Bone marrow (tissue), 2 donors: ENCODE results near the gene PRIMA1.

ENCODE experiments used
- DNase-seq, 2 donors: peaks; one replicate each; lab custom pipeline; 2025; lab: John Stamatoyannopoulos, UW

PRIMA1 gene

DNA sequence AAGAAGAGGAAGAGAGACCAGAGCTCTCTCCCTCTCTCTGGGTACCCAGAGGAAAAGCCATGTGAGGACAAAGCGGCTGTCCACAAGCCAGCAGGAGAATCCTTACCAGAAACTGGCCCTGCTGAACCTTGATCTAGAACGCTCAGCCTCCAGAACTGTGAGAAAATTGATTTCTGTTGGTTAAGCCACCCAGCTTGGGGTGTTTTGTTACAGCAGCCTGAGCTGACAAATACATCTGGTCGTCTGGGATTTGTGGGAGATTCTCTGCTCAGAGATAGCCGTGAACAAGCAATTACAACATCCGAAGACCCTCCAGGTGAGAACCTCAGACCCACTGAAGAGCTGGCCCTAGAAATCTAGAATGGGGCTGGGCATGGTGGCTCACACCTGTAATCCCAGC is 6.5 kb upstream of the PRIMA1 start:
- no peak for DNase-seq

DNA sequence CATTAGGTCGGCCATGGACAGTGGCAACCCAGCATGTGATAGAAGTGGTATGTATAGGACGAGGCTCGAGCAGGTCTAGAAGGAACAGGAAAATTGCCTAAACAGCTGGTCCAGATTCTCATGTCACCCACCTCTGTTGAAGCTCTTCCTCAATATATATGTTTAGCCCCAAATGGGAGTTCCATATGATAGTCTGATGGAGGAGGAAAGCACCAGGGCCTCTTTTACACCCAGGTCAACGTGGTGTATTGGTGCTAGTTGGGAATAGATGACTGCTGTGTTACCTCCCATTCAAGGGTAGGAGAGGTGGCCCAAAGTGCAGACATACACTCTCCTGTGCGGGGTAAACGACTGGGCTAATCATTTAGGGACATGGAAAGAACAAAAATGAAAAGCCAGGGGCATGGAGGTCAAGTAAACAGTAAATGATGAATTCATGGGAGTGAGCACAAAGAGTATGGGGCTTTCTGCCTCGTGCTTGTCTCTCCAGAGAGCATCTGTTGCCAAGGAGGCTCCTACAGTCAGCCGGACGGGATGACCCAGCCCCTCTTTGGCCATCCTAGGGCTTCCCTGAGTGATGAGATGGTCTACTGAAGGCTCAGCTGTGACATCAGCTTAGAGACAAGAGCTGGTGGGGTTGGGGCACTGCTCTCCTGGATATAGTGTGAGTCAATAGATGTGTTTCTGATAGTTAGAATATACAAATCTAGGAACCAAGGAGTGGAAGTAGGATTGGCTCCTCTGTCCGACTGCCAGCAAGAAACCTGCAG is 5.5 kb upstream of the PRIMA1 start:
- no peak for DNase-seq

DNA sequence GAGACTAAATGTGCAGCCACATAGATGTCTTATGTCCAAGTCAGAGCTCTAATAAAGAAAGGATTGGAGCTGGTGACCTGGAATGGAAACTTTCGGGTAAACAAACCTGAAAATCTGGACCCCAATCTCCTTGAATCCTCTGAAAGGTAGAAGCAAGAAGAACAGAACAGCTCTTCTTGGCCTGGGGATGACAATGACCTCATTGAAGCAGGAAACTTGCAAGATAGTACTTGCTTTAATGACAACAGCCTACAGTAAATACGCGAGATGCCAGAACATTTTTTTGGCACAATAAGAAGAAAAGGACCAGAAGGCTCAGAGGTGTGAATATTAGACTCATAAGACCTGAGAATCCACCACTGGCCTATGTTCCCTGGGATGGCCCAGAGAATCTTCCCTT is 4.1 kb upstream of the PRIMA1 start:
- no peak for DNase-seq

- DNase-seq = no peak
Measured at GRCh38 chr14:93790966-93791365, 2.7 kb upstream of the PRIMA1 start.

DNA sequence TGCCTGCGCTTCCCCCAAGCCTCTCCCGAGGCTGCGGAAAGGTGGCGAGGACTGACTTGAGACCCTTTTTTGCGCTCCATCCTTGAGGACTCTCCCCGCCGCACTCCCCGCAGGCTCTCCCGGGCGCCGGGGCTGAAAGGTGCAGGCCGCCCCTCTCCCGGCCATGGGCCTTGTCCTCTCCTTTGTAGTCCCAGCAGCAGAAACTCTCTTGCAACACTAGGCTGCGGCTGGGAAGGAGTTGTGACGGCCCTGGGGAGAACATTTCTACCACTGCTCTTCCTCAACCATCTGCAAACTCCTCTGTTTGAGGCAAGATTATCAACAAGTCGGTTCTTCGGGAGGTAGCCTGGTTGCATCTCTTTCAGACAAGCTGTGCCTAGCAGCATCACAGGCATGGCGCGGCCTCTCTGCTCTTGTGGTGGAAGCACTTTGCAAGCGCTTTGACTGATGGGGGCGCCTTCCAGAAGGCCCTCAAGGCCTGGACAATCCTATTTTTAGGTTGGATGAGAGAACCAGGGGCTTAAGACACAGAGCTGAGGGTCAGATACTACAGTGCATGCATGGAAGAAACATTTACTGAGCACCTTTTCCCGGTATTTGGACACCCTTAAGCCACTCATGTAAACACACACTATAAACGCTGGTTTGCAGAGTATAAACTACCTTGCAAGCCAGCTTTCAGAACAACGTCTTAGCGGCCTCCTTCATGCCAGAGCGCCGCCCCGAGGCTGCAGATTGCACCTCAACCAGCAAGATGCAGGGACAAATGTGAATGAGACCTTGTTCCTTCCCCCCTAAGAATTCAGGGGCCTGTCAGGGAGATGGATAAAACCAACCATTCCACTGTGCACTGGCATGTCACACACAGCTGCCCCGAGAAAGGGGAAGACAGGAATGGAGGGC is 1.2 kb upstream of the PRIMA1 start:
- no peak for DNase-seq

- DNase-seq = no peak
Measured at GRCh38 chr14:93788543-93789227, 400 bp upstream of the PRIMA1 start.

DNA sequence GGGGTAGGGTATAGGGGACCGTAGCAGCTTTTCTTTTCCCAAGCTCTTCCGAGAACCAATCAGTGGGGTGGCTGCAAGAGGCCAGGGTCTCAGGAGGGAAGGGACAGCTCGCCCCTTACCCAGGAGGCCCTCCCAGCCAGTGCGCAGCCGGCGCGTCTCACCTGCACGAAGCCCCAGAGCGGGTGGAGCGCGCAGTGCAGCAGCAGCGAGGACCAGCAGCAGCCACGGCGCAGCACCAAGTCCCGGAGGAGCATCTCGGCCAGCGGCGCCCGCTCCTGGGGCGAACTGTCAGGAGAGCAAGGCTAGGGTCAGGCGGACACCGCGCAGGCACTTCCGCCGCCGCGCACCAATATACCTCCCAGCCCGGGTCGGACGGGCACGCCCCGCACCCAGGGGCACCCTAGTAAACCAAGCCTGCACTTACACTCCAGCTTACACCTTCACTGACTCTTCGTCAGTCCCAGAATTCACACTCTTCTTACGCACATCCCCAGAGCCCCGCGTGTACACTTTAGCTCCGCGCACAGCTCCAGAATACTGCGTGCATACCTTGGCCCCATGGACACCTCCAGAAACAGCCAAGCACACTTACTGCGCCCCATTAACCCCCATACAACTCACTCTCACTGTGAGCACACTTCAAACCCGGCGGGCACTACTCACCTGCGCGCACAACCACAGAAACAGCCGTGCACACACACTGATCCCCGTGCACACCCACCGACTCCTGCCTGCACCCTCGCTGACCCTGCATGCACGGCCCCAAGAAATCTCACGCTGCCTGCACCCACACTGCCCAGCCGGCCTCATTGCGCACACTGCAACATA is 606 bp downstream of the PRIMA1 start:
- no peak for DNase-seq

DNA sequence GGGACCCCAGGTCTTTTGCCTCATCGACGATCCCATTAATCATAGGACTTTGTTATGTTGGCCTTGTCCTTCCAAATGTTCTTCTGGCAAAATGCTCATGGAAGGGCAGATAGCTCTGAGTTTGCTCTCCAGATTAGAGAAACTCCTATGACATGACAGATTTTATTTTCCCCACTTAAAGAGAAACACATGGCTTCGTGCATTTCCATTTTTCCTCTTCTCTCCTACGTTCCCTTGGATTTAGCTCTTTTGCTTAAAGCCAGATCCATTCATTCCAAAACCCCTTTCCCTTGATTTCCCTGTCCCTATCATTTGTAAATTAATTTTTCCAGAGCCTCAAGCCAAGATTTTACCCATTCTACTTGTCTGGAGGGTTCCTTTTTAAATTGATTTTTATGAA is 2.9 kb downstream of the PRIMA1 start:
- DNase-seq = no peak

GRCh38 chr14:93784878-93785277 is 3.4 kb downstream of the PRIMA1 start:
- DNase-seq = no peak

DNA sequence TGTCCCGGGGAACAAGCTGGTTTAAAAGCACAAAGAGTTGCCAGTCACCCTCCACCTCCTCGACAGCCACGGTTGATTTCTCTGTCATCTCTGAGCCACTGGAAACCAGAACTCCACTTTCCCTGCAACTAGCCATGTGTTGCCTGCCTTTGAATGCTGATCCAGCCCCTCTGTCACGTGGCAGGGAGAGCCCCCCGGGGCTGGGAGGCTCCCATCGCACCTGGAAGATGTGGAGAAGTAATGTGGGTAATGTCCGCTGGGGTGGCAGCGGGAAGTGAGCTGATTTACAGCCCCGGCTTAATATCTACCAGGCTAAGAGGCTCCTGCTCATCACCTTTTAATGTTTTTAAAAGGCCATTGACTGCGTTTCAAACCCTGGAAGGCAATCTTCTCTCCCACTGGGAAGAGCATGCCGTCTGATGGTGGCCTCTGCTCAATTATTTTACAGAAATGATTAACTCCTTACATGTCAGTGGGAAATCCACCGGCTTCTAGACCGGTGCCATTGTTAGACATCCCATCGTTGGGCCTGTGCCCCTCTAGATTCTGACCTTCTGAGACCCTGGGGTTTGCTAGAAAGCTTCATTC is 7.4 kb downstream of the PRIMA1 start:
- DNase-seq = no peak

DNA sequence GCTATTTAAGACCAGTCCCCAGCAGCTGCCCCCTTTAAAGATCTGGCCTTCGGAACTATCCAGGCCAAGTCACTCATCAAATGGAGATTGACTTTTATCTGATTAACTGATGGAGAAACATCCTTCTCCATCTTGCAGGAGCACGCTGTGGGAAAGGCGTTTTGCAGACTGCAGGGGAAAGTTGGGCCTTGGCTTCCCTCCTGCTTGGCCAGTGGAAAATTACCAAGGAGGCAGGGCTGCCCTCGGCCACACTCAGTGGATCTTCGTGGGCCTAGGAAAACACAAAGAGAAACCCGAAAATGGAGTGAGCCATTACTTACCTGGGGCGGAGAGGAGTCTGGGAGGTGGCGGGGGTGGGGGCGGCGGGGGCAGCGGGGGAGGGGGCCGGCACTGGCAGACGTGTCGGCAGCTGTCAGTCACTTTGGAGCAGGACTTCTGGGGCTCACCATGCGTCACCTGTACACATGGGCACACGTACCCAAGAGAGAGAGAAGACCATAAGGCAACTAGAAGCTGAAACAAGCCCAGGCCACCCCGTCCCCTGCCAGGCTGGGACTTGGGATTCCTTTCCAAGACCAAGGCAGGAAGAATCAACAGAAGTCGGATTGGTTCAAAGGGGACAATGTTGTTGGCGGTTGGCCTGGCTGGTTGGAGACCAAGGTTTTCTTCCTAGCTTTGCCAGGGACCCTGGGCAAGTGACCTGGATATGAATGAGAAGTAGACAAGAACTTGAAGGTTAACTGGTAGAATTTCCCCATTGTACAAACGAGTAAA is 9.2 kb downstream of the PRIMA1 start:
- DNase-seq = no peak

DNA sequence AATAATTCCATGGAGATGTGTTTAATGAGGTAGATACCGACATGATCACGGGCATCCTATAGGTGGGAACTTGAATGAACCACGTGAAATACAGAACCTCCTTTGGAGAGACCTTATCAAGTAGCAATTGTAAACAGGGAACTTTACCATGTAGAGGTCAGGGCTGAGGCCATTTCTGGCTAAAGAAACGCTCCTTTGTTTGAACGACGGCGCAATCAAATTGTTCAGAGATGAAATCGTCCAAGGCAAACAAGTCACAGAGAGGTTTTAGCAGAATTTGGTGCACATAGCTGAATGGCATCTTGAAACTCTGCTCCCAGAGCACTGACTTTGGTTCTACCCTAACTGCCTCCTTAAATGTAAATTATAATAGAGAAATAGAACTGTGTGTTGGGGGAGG is 9.8 kb downstream of the PRIMA1 start:
- DNase-seq = no peak

DNA sequence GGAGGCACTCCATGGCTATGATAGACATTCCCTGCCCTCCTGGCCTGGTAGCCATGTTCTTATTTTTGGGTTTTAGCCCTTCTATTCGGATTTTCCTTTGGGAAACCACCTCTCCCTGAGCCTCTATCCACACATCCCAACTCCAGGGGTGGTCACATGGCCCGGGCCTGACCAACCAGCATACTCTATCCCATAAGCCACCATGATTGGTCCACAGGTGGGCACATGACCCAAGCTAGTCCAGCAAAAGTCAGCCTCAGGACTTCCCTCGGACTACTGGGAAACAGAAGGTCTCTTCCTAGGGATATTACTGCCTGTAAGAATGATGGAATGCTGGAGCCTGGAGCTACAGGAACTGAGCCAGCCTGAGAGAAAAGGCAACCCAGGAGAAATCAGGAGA is 12.5 kb downstream of the PRIMA1 start:
- no peak for DNase-seq

- no peak for DNase-seq
Measured at GRCh38 chr14:93775158-93775557, 13.1 kb downstream of the PRIMA1 start.

- DNase-seq = no peak
Measured at GRCh38 chr14:93772263-93772662, 16.0 kb downstream of the PRIMA1 start.

DNA sequence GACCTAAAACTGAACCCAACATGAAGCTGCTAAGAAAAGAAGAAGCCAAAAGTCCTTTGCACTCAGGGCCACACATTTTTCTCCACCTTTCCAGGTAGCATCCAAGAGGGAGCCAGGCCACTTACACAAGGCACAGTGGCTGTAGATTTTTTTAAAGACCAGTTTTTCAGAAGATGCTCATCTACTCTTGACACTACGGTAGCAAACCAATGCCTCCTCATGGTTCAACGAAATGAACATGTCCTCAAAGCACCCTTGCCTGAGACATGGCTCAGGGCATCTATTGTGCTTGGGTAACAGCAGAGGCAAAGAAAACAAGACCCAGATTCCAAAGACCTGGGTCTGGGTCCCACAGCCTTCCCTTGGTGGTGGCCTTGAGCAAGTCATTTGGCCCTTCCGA is 22.3 kb downstream of the PRIMA1 start:
- no peak for DNase-seq

DNA sequence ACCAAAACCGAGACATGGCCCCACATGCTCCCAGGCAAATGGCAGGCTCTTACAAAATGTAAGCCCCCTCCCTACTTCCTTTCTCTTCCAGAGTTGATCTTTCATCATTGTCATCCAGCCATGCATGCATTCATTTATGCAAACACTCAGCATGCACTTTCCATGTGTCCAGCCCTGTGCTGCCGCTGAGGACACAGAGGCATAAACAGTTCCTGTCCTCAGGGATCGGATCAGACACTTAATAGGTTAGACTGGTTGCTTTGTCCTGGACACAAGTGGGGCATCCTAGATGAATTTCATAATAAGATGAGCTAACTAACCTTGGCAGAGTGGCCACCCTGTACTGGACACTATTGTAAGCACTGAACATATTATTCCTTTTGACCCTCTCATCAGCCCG is 23.1 kb downstream of the PRIMA1 start:
- no peak for DNase-seq

GRCh38 chr14:93764211-93764659 is 24.1 kb downstream of the PRIMA1 start:
- no peak for DNase-seq

DNA sequence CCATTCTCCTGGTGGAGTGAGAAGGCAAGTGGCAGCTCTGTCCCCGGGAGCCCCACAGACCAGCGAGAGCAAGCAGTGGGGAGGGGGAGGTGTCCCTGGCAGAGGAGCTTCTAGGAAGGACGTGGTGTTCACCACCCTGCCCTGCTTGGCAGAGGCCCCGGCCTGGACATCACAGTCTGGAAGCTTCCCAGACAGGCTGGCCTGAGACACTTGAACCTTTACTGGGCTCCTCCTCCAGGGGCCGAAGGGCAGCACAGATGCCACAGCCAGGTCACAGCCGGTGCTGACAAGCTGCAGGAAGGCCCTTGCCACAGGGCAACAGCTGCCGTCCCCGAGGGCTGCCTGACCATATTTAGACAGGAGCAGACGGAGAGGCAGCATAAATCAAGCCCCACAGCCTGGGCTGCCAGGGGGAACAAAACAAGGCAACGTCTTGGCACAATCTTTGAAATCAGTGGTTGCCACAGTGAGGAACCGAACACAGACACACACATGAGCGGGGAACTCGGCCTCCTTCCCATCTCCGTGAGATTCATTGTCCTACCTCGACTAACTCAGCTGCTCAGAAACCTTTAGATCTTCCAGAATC is 28.5 kb downstream of the PRIMA1 start:
- DNase-seq = no peak

DNA sequence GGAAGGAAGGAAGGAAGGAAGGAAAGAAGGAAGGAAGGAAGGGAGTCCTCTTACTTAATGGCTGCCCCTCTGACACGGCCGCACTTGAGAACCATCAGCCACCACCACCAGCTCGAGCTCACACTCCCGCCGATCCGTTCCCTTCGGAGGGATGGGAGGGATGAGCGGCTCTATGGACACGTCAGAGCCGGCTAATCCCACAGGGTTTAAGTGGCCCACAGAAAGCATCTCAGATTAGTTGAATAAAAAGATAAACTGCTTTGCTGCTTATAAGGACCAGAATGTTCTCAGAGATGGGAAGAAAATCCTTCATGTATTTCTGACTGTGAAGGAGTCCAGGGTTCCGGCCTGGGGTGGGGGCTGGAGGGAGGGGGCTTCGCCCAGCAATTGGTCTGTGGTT is 31.1 kb downstream of the PRIMA1 start:
- no peak for DNase-seq
